HepG2 (cell line): Measurements from ENCODE around the gene CREBZF. TPM values are rescaled to one million over a fixed set of nuclear protein-coding genes. Genes with fewer than 3 reads are reported as not detected.

ENCODE experiments used
- ATAC-seq: fragments of 200-7000 bp; cut with Tn5 transposase; 3 replicates; pipeline ENCODE4 v1.9.1; 2020; ENCODE audit warnings: mild to moderate bottlenecking, moderate library complexity
- BruUV-seq: library from RNA; stranded (reverse); fragments of 400-500 nt; replicated peaks from 2 replicates; lab custom pipeline; 2021; lab: Mats Ljungman, UMichigan
- CTCF ChIA-PET: fragments of 300-600 bp; formaldehyde crosslinking; extraction: SDS; loops from one replicate; lab custom pipeline; 2021; ENCODE audit warnings: low total read pairs, inconsistent platforms, low intra/inter-chr PET ratio; lab: Yijun Ruan, JAX
- POLR2A ChIA-PET: fragments of 350-600 bp; sonication (Branson Sonifier 250); formaldehyde crosslinking; loops from one replicate; lab custom pipeline; 2020; ENCODE audit warnings: antibody characterized with exemption, inconsistent platforms; lab: Yijun Ruan, JAX
- DNase-seq: peaks from one replicate; pipeline ENCODE4 v3.0.0-alpha.2; 2015; ENCODE audit warnings: low spot score
- FAIRE-seq: peaks from 3 replicates; lab custom pipeline; 2011; peaks lifted over from hg19 to GRCh38; lab: Jason Lieb, UNC
- H2AFZ ChIP-seq: one replicate; pipeline ENCODE4 v1.6.1; 2011; ENCODE audit warnings: low read length, inconsistent platforms
- H3K27ac ChIP-seq: fragments of 300-600 bp; 3 replicates; pipeline ENCODE4 v1.8.0; 2011; ENCODE audit warnings: mixed run types, mild to moderate bottlenecking, mixed read lengths, low read length, inconsistent platforms; ENCODE audit not compliant: insufficient read depth; ENCODE audit errors: extremely low read length
- H3K27me3 ChIP-seq, 2 experiments: fragments of 200-600 bp in 1 of 2; 2 replicates in 1 of 2; 3 replicates in 1 of 2; pipeline versions ENCODE4 v1.6.0 to v1.8.0; 2011; ENCODE audit warnings: low read length in 2 of 2, mild to moderate bottlenecking in 2 of 2, moderate library complexity in 2 of 2, inconsistent platforms in 1 of 2; ENCODE audit not compliant: insufficient read depth in 2 of 2, control insufficient read depth in 1 of 2
- H3K36me3 ChIP-seq, 2 experiments: fragments of 200-600 bp in 1 of 2; replicated peaks in 1 of 2; 2 replicates in 1 of 2; 3 replicates in 1 of 2; pipeline versions ENCODE4 v1.5.1 to v1.8.0; 2011; ENCODE audit warnings: low read length in 2 of 2, inconsistent platforms in 1 of 2; ENCODE audit not compliant: insufficient read depth in 2 of 2, control insufficient read depth in 1 of 2
- H3K4me1 ChIP-seq: 2 replicates; pipeline ENCODE4 v1.5.1; 2012; ENCODE audit warnings: low read length, inconsistent platforms; ENCODE audit not compliant: insufficient read depth
- H3K4me2 ChIP-seq: 2 replicates; pipeline ENCODE4 v1.6.0; 2011; ENCODE audit warnings: low read depth, low read length, inconsistent platforms
- H3K4me3 ChIP-seq, 3 experiments: fragments of 200-600 bp in 1 of 3; sonication (generic), shearing (Covaris generic) in 1 of 3; replicated peaks in 1 of 3; 2 replicates each; pipeline ENCODE4 v1.5.1; 2011 to 2016; ENCODE audit warnings: low read length in 3 of 3, inconsistent platforms in 2 of 3, low read depth in 2 of 3, mild to moderate bottlenecking in 2 of 3, control low read depth in 1 of 3, mixed read lengths in 1 of 3; ENCODE audit not compliant: insufficient read depth in 1 of 3
- H3K79me2 ChIP-seq: one replicate; pipeline ENCODE4 v1.6.1; 2011; ENCODE audit warnings: low read length, inconsistent platforms; ENCODE audit not compliant: insufficient read depth
- H3K9ac ChIP-seq: 2 replicates; pipeline ENCODE4 v1.6.0; 2011; ENCODE audit warnings: mild to moderate bottlenecking, low read depth, low read length, inconsistent platforms; ENCODE audit not compliant: insufficient read depth
- H3K9me3 ChIP-seq: 2 replicates; pipeline ENCODE4 v1.5.1; 2012; ENCODE audit warnings: mild to moderate bottlenecking, low read length
- H4K20me1 ChIP-seq: 2 replicates; pipeline ENCODE4 v1.6.0; 2011; ENCODE audit warnings: inconsistent platforms, mild to moderate bottlenecking, low read length, moderate library complexity; ENCODE audit not compliant: insufficient read depth
- ADNP ChIP-seq: sonication (generic); formaldehyde crosslinking; IDR thresholded peaks from 2 replicates; pipeline ENCODE4 v1.4.0; 2020; ENCODE audit warnings: missing genetic modification reagents
- ELF1 ChIP-seq: sonication (generic); formaldehyde crosslinking; IDR thresholded peaks from 2 replicates; pipeline ENCODE4 v1.4.0; 2020; ENCODE audit warnings: missing genetic modification reagents
- FOXA1 ChIP-seq, 2 experiments: fragments of 450-650 bp in 1 of 2; sonication (generic) in 1 of 2; formaldehyde crosslinking in 1 of 2; IDR thresholded peaks; 2 replicates each; pipeline versions ENCODE4 v1.4.0 to v1.6.1; 2016 to 2020; ENCODE audit warnings: missing genetic modification reagents in 1 of 2
- HOXA5 ChIP-seq: sonication (generic); formaldehyde crosslinking; IDR thresholded peaks from 2 replicates; pipeline ENCODE4 v1.4.0; 2020; ENCODE audit warnings: missing genetic modification reagents
- KDM5B ChIP-seq: sonication (generic); formaldehyde crosslinking; IDR thresholded peaks from 2 replicates; pipeline ENCODE4 v1.4.0; 2020; ENCODE audit warnings: missing genetic modification reagents, mild to moderate bottlenecking, borderline replicate concordance
- MEF2D ChIP-seq: sonication (generic); formaldehyde crosslinking; IDR thresholded peaks from 2 replicates; pipeline ENCODE4 v1.5.1; 2020; ENCODE audit warnings: mild to moderate bottlenecking, missing genetic modification reagents
- NCOR1 ChIP-seq: fragments of 200-600 bp; sonication (generic); IDR thresholded peaks from 2 replicates; pipeline ENCODE4 v1.7.0; 2017; ENCODE audit warnings: antibody characterized with exemption, low read length, borderline replicate concordance
- RBM22 ChIP-seq: fragments of 200-400 bp; formaldehyde crosslinking; optimal IDR thresholded peaks from 2 replicates; pipeline ENCODE3; 2017; ENCODE audit warnings: mild to moderate bottlenecking, low read length, moderate library complexity
- TEAD3 ChIP-seq: optimal IDR thresholded peaks from 2 replicates; pipeline ENCODE3; 2016; ENCODE audit warnings: borderline replicate concordance
- TRIM24 ChIP-seq: sonication (generic); formaldehyde crosslinking; IDR thresholded peaks from 2 replicates; pipeline ENCODE4 v1.8.0; 2022; ENCODE audit warnings: mild to moderate bottlenecking, missing genetic modification reagents
- ZMAT3 ChIP-seq: sonication (generic); formaldehyde crosslinking; conservative IDR thresholded peaks from 2 replicates; pipeline ENCODE4 v1.7.0; 2021; ENCODE audit warnings: missing genetic modification reagents
- ZNF225 ChIP-seq: sonication (generic); formaldehyde crosslinking; IDR thresholded peaks from 2 replicates; pipeline ENCODE4 v1.4.0; 2020; ENCODE audit warnings: mild to moderate bottlenecking, missing genetic modification reagents
- ZNF552 ChIP-seq: sonication (generic); formaldehyde crosslinking; IDR thresholded peaks from 2 replicates; pipeline ENCODE4 v1.9.0; 2022; ENCODE audit warnings: missing genetic modification reagents, mild to moderate bottlenecking, borderline replicate concordance
- WGBS: methylation state at CpG from one replicate; pipeline ENCODE4 v1.1.6; 2017; ENCODE audit warnings: low lambda C conversion rate; 5-methylcytosine and 5-hydroxymethylcytosine counted together
- in situ Hi-C: cut with HindIII; loops from 2 replicates; pipeline ENCODE4 v1.10.0; 2017; ENCODE audit warnings: low pct_unique_long_range_greater_than_20kb; ENCODE audit not compliant: extremely low pct_ligation_motif_present
- intact Hi-C: fragments of 100-400 bp; cut with micrococcal nuclease; formaldehyde crosslinking; loops from one replicate; pipeline ENCODE4 v1.10.0; 2022; ENCODE audit not compliant: unreplicated experiment
- polyA plus RNA-seq, 8 experiments: library from polyadenylated mRNA; depleted of rRNA in 3 of 8; stranded (reverse) in 7 of 8; unstranded in 1 of 8; fragments of >200 nt; fragmentation: Illumina TruSeq in 4 of 8; extraction: Trizol in 4 of 8; gene quantifications; 2 replicates each; pipeline versions ENCODE4 v1.2.1 to v1.2.3, GENCODE V29; 2011 to 2016; ENCODE audit warnings: low read depth in 4 of 8, missing spikeins in 1 of 8, mixed read lengths in 1 of 8; ENCODE audit not compliant: insufficient read depth in 1 of 8
- total RNA-seq, 5 experiments: library from RNA; depleted of rRNA; stranded (reverse); fragments of >200 nt; fragmentation: Illumina TruSeq; extraction: Trizol; gene quantifications; 2 replicates each; pipeline ENCODE4 v1.2.3, GENCODE V29; 2016; ENCODE audit warnings: low read depth in 1 of 5
- TF ChIP-seq, protein P1 (sequence below): sonication (generic); formaldehyde crosslinking; IDR thresholded peaks from 2 replicates; pipeline ENCODE4 v1.4.0; 2020; ENCODE audit warnings: missing genetic modification reagents, low read depth, mild to moderate bottlenecking, borderline replicate concordance

CREBZF gene
- total and polyA plus RNA-seq, 2 of the 13 experiments (the other 11 are each of a cell fraction or from before 2014, with no cell fraction given): 30.6 to 43.1 TPM

GRCh38 chr11:85698195-85698594 is 33.3 kb upstream of the CREBZF start (continued):
- TF ChIP-seq, protein P1, sequence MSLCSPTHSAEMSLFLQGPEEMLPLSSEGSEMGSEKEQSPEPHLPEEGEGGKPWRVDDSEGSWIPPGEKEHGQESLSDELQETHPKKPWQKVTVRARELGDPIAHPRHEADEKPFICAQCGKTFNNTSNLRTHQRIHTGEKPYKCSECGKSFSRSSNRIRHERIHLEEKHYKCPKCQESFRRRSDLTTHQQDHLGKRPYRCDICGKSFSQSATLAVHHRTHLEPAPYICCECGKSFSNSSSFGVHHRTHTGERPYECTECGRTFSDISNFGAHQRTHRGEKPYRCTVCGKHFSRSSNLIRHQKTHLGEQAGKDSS (CRISPR knock-in tag): no peak
- TF ChIP-seq NCOR1: no peak
- no peak for TF ChIP-seq RBM22

- Histone ChIP-seq H3K4me2 (no peak overlapping the region), H3K4me1 (no peaks in the 10 kb centered on the region), H3K79me2 (no peaks in the 10 kb centered on the region), H3K27me3 (no peaks in the 10 kb centered on the region), H3K36me3 (no peaks in the 10 kb centered on the region), H2AFZ (no peak overlapping the region), H3K9ac (no peak overlapping the region), H4K20me1 (no peaks in the 10 kb centered on the region), H3K4me3 (no peak overlapping the region), H3K9me3 (no peaks in the 10 kb centered on the region), H3K27ac (no peak overlapping the region)
- ChIA-PET CTCF (no interaction called here), POLR2A (no interaction called here)
- no peak for ATAC-seq
- no peak for TF ChIP-seq ZNF225
- no peak for TF ChIP-seq ELF1 (CRISPR knock-in tag)
- no peak for TF ChIP-seq TRIM24 (CRISPR knock-in tag)
- no peak for TF ChIP-seq MEF2D (CRISPR knock-in tag)
- TF ChIP-seq ZNF552 (CRISPR knock-in tag): no peak
- no peak for TF ChIP-seq ZMAT3 (CRISPR knock-in tag)
- TF ChIP-seq FOXA1 (IDR thresholded peaks at IDR 0.05): no peak
- TF ChIP-seq FOXA1 (CRISPR knock-in tag; IDR thresholded peaks at IDR 0.05): no peak
- TF ChIP-seq TEAD3 (CRISPR knock-in tag): no peak
- no peak for TF ChIP-seq HOXA5
- no peak for TF ChIP-seq KDM5B (CRISPR knock-in tag)
- TF ChIP-seq ADNP (CRISPR knock-in tag): no peak
- in situ Hi-C loops: no loop called here
- intact Hi-C loops: no loop called here
- no TSS peak for BruUV-seq
- FAIRE-seq: no peak
- WGBS: 33% methylated on average over 2 of the region's 2 CpGs
- DNase-seq: no peak
Measured at GRCh38 chr11:85697747-85698146, 32.8 kb upstream of the CREBZF start.
